Chondrocyte (in vitro differentiated cells): ENCODE results near the gene ALG9. TPM values are rescaled to one million over a fixed set of nuclear protein-coding genes. Genes with fewer than 3 reads are reported as not detected.
A peak's percentile ranks its signal among the peaks of the same experiment; 100 is the strongest.
"Not testable (repeated sequence)": the region's sequence is repeated elsewhere in the genome, so short reads cannot be mapped to it uniquely, and the experiment has no call there.

Source experiments
- DNase-seq: peaks from one replicate; pipeline ENCODE4 v3.0.0; 2021; ENCODE audit warnings: mixed read lengths, low spot score
- H3K27ac Mint-ChIP-seq: one replicate; pipeline ENCODE4 v1.8.0; 2021; ENCODE audit warnings: mild to moderate bottlenecking, moderate library complexity, mixed read lengths; ENCODE audit not compliant: unreplicated experiment
- H3K27me3 Mint-ChIP-seq: 2 replicates; pipeline ENCODE4 v1.8.0; 2021; ENCODE audit warnings: low read depth, mixed read lengths
- H3K36me3 Mint-ChIP-seq: 2 replicates; pipeline ENCODE4 v1.8.0; 2021; ENCODE audit warnings: low read depth, mixed read lengths
- H3K4me1 Mint-ChIP-seq: 2 replicates; pipeline ENCODE4 v1.8.0; 2021; ENCODE audit warnings: low read depth, mild to moderate bottlenecking, mixed read lengths
- H3K4me3 Mint-ChIP-seq: one replicate; pipeline ENCODE4 v1.8.0; 2021; ENCODE audit warnings: mild to moderate bottlenecking, moderate library complexity, mixed read lengths; ENCODE audit not compliant: unreplicated experiment
- H3K9me3 Mint-ChIP-seq: 2 replicates; pipeline ENCODE4 v1.8.0; 2021; ENCODE audit warnings: low read depth, mixed read lengths
- CTCF ChIP-seq: fragments of 200-600 bp; sonication (generic); IDR thresholded peaks from 2 replicates; pipeline ENCODE4 v1.5.0; 2021; ENCODE audit warnings: antibody characterized with exemption, mild to moderate bottlenecking, moderate library complexity
- total RNA-seq: library from RNA; stranded (reverse); gene quantifications from 3 replicates; pipeline ENCODE4 v1.2.1, GENCODE V29; 2021

Gene ALG9
- total RNA-seq, 1 donor from 2014 or later, result 29.8 TPM

GRCh38 chr11:111772535-111772934 lies 98.8 kb downstream of the ALG9 start:
- H3K27me3 Mint-ChIP-seq, result no peaks in the 10 kb centered on the region
- no peaks in the 10 kb centered on the region for H3K36me3 Mint-ChIP-seq
- TF ChIP-seq CTCF, result no peak
- H3K4me3 Mint-ChIP-seq, result no peak overlapping the region
- DNase-seq, result no peak
- H3K27ac Mint-ChIP-seq, result no peak overlapping the region
- no peaks in the 10 kb centered on the region for H3K9me3 Mint-ChIP-seq
- peaks cover 23% of the 10 kb centered on the region for H3K4me1 Mint-ChIP-seq

GRCh38 chr11:111771205-111771604 lies 100.2 kb downstream of the ALG9 start:
- H3K9me3 Mint-ChIP-seq, H3K36me3 Mint-ChIP-seq, H3K27ac Mint-ChIP-seq, DNase-seq, H3K27me3 Mint-ChIP-seq, H3K4me3 Mint-ChIP-seq: not testable (repeated sequence)
- H3K4me1 Mint-ChIP-seq, result peaks cover 27% of the 10 kb centered on the region

- no peak overlapping the region for H3K4me3 Mint-ChIP-seq
- TF ChIP-seq CTCF, result no peak
- H3K27ac Mint-ChIP-seq, result no peak overlapping the region
These were observed 100.7 kb downstream of the ALG9 start for GRCh38 chr11:111770581-111771134.

GRCh38 chr11:111766834-111767142 lies 104.6 kb downstream of the ALG9 start:
- Mint-ChIP-seq H3K36me3 (peaks cover 7% of the 10 kb centered on the region), H3K4me1 (peaks cover 34% of the 10 kb centered on the region), H3K27me3 (no peaks in the 10 kb centered on the region), H3K9me3 (no peaks in the 10 kb centered on the region), H3K27ac (peak overlapping the region; percentile 97), H3K4me3 (peak overlapping the region; percentile 99)
- no peak for DNase-seq
- TF ChIP-seq CTCF, result no peak

More at GRCh38 chr11:111770581-111771134, 100.7 kb downstream of the ALG9 start:
- Mint-ChIP-seq H3K27me3 (no peaks in the 10 kb centered on the region), H3K4me1 (peaks cover 25% of the 10 kb centered on the region), H3K36me3 (no peaks in the 10 kb centered on the region), H3K9me3 (no peaks in the 10 kb centered on the region)
- DNase-seq, result no peak

GRCh38 chr11:111765984-111766833 lies 105.2 kb downstream of the ALG9 start, which contains the start of gene PPP2R1B:
TSS of gene PPP2R1B (minus strand) at chr11:111766389. CDS start at chr11:111766361, 28 bp downstream.
- Mint-ChIP-seq H3K4me1 (peaks cover 34% of the 10 kb centered on the region), H3K9me3 (no peaks in the 10 kb centered on the region), H3K27me3 (no peaks in the 10 kb centered on the region), H3K36me3 (peaks cover 9% of the 10 kb centered on the region), H3K27ac (peak within 1 kb of the TSS; percentile 97), H3K4me3 (peak within 1 kb of the TSS; percentile 99)
- no peak for TF ChIP-seq CTCF
- peak; percentile 82 for DNase-seq
